ENCODE data around the gene SFR1.

Gene SFR1

DNA sequence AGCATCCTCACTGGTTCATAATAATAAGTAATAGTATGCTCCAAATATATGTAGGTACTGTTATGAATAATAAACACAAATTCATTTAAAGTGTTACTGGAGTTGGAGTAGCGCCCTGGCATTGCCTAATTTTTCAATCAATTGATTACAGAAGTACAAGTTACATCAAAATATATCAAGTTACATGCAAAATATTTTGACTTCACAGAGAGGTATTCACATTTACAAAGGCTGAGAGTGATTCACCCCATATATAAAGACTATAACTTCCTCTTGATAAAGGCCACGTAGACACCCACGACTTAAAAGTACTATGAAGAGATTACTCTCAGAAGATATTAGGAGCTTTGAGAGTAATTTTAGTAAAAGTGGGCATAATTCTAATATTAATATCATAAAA is 22.7 kb upstream of the SFR1 start:
- TF ChIP-seq, protein P1, sequence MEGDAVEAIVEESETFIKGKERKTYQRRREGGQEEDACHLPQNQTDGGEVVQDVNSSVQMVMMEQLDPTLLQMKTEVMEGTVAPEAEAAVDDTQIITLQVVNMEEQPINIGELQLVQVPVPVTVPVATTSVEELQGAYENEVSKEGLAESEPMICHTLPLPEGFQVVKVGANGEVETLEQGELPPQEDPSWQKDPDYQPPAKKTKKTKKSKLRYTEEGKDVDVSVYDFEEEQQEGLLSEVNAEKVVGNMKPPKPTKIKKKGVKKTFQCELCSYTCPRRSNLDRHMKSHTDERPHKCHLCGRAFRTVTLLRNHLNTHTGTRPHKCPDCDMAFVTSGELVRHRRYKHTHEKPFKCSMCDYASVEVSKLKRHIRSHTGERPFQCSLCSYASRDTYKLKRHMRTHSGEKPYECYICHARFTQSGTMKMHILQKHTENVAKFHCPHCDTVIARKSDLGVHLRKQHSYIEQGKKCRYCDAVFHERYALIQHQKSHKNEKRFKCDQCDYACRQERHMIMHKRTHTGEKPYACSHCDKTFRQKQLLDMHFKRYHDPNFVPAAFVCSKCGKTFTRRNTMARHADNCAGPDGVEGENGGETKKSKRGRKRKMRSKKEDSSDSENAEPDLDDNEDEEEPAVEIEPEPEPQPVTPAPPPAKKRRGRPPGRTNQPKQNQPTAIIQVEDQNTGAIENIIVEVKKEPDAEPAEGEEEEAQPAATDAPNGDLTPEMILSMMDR (IDR thresholded peaks at IDR 0.05) = no peak
- no peaks in the 10 kb centered on the region for H3K4me1 ChIP-seq (ENCODE audit: control insufficient read depth in 1 of 2, insufficient read depth in 1 of 2, low read depth in 1 of 2, low read length in 1 of 2)
- no peaks in the 10 kb centered on the region for H3K36me3 ChIP-seq
- no peak overlapping the region for H3K27ac ChIP-seq
- no peaks in the 10 kb centered on the region for H3K9me3 ChIP-seq
- no peak overlapping the region for H3K4me3 ChIP-seq (ENCODE audit: low read depth in 1 of 2, low read length in 1 of 2)
- no peaks in the 10 kb centered on the region for H3K27me3 ChIP-seq

DNA sequence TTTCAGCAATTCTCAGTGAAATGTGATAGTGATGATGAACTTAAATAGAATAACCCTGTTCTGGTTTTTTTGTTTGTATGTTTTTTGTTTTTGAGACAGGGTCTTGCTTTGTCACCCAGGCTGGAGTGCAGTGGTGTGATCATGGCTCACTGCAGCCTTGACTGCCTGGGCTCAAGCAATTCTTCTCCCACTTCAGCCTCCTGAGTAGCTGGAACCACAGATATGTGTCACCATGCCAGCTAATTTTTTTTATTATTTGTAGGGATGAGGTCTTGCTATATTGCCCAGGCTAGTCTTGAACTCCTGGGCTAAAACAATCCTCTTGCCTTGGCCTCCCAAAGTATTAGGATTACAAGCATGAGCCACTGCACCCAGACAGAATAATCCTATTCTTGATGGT is 22.0 kb upstream of the SFR1 start:
- no peaks in the 10 kb centered on the region for H3K4me1 ChIP-seq (ENCODE audit: control insufficient read depth in 1 of 2, insufficient read depth in 1 of 2, low read depth in 1 of 2, low read length in 1 of 2)
- H3K4me3 ChIP-seq (ENCODE audit: low read depth in 1 of 2, low read length in 1 of 2) = no peak overlapping the region
- no peak overlapping the region for H3K27ac ChIP-seq
- H3K36me3 ChIP-seq = no peaks in the 10 kb centered on the region
- H3K27me3 ChIP-seq = no peaks in the 10 kb centered on the region
- H3K9me3 ChIP-seq = no peaks in the 10 kb centered on the region
- TF ChIP-seq, protein P1 (IDR thresholded peaks at IDR 0.05) = no peak

DNA sequence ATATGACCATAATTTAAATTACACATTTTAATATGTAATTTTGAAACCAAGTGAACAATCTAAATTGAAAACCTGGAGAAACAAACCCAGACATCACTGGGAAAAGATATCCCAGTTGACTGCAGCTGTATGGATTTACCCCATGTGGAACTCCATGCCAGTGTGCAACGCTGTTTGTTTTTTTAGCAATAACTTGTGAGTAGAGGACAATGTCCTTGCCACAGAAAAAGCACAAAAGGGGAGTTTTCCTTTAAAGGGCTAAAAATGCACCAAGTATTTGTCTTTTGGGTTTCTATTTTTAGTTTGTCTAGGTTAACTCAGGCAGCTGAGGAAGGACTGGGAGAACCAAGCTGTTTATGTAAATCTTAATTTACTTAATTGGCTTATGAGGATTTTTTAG is 21.2 kb upstream of the SFR1 start:
- Histone ChIP-seq H3K4me3 (ENCODE audit: low read depth in 1 of 2, low read length in 1 of 2) (no peak overlapping the region), H3K4me1 (ENCODE audit: control insufficient read depth in 1 of 2, insufficient read depth in 1 of 2, low read depth in 1 of 2, low read length in 1 of 2) (no peaks in the 10 kb centered on the region), H3K27me3 (no peaks in the 10 kb centered on the region), H3K9me3 (no peaks in the 10 kb centered on the region), H3K36me3 (no peaks in the 10 kb centered on the region), H3K27ac (no peak overlapping the region)
- TF ChIP-seq, protein P1 (IDR thresholded peaks at IDR 0.05) = no peak

DNA sequence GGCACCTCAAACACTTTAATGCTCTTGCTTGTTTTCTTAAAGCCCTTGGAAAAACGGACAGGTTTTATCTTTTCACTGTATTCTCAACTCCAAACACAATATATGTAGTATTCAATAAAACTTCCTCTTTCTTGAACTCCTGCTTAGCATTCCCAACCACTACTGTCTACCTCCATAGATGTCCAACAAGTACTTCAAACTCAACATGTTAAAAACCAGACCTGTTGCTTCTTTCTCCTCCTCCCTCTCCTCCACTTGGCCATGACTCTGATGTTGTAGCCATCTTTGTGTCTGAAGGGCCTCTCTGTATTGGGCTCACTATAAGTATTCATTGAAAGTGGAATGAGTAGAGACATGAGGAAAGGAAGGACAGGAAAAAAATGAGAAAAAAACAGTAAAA is 20.1 kb upstream of the SFR1 start:
- Histone ChIP-seq H3K9me3 (no peaks in the 10 kb centered on the region), H3K36me3 (no peaks in the 10 kb centered on the region), H3K27me3 (no peaks in the 10 kb centered on the region), H3K27ac (no peak overlapping the region), H3K4me3 (ENCODE audit: low read depth in 1 of 2, low read length in 1 of 2) (no peak overlapping the region), H3K4me1 (ENCODE audit: control insufficient read depth in 1 of 2, insufficient read depth in 1 of 2, low read depth in 1 of 2, low read length in 1 of 2) (no peaks in the 10 kb centered on the region)
- TF ChIP-seq, protein P1 (IDR thresholded peaks at IDR 0.05) = no peak

DNA sequence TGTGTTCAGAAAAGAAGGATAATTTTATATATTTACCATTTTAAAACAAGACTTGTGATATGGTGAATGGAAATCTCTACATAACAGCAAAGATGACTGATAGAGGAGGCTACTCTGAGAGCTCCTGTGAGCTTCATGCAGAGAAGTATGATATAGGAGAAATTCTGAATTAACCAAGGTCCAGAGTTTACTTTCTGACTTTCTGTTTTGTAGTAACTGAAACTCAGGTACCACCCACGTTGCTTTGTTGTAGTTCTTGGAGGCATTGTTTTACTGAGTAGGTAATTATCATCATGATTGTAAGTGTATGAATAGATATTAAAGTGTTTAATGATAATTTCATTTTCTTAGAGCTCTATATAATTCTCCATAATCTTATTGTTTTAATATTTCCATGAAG is 18.0 kb upstream of the SFR1 start:
- TF ChIP-seq, protein P1 (IDR thresholded peaks at IDR 0.05) = no peak
- Histone ChIP-seq H3K27ac (no peak overlapping the region), H3K36me3 (no peaks in the 10 kb centered on the region), H3K4me3 (ENCODE audit: low read depth in 1 of 2, low read length in 1 of 2) (no peak overlapping the region), H3K9me3 (no peaks in the 10 kb centered on the region), H3K4me1 (ENCODE audit: control insufficient read depth in 1 of 2, insufficient read depth in 1 of 2, low read depth in 1 of 2, low read length in 1 of 2) (no peaks in the 10 kb centered on the region), H3K27me3 (no peaks in the 10 kb centered on the region)

DNA sequence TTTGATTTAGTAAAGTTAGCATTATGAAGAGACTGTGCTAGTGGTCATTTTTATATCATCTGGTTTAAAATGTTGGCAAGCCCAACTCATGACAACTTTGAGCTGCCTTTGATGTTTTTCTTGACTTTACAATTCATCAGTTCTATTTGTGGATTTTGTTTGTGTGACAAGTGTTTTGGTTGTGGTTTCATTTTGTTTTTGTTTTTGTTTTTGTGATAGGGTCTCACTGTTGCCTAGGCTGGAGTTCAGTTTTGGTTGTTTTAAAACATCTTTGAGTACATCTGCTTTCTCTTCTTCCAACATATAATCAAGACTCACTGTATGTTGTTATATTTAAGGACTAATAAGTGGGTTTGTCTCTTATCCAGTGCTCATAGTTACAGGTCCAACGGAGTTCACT is 17.6 kb upstream of the SFR1 start:
- TF ChIP-seq, protein P1 (IDR thresholded peaks at IDR 0.05) = no peak
- H3K4me3 ChIP-seq (ENCODE audit: low read depth in 1 of 2, low read length in 1 of 2) = no peak overlapping the region
- no peak overlapping the region for H3K27ac ChIP-seq
- no peaks in the 10 kb centered on the region for H3K4me1 ChIP-seq (ENCODE audit: control insufficient read depth in 1 of 2, insufficient read depth in 1 of 2, low read depth in 1 of 2, low read length in 1 of 2)
- H3K27me3 ChIP-seq = no peaks in the 10 kb centered on the region
- H3K36me3 ChIP-seq = no peaks in the 10 kb centered on the region
- no peaks in the 10 kb centered on the region for H3K9me3 ChIP-seq
